CD4-positive, alpha-beta T cell treated with Interleukin-1 beta for 1 hour (primary cell): Measurements from ENCODE around the gene DNAI7.

Experiments
- DNase-seq, 2 donors: peaks; one replicate each; pipeline ENCODE4 v3.0.0-alpha.2; 2020 to 2022

The DNAI7 gene

GRCh38 chr12:25195056-25195971 lies at the start of gene DNAI7, which contains the start of gene ETFRF1:
DNAI7 (minus strand) TSS chr12:25195160; CDS start chr12:25195078, 82 bp downstream.
ETFRF1 (plus strand) TSS chr12:25195237; CDS start chr12:25203957, 8,720 bp downstream.
- peak; percentile 97 to 98 for DNase-seq

- no peak for DNase-seq
Measured at GRCh38 chr12:25243680-25243990, 48.7 kb upstream of the DNAI7 start.

GRCh38 chr12:25242981-25243679 lies 48.2 kb upstream of the DNAI7 start:
- no peak for DNase-seq

- peak; percentile 35 to 71 for DNase-seq
Measured at GRCh38 chr12:25241167-25242020, 46.4 kb upstream of the DNAI7 start.

- DNase-seq, result no peak
Measured at GRCh38 chr12:25236626-25237025, 41.7 kb upstream of the DNAI7 start.

GRCh38 chr12:25236190-25236589 lies 41.2 kb upstream of the DNAI7 start:
- DNase-seq, result no peak

GRCh38 chr12:25213338-25213737 lies 18.4 kb upstream of the DNAI7 start:
- DNase-seq, result no peak

- no peak for DNase-seq
Measured at GRCh38 chr12:25208554-25208953, 13.6 kb upstream of the DNAI7 start.

- DNase-seq, result no peak
Measured at GRCh38 chr12:25207846-25208245, 12.9 kb upstream of the DNAI7 start.

- DNase-seq, result no peak
Measured at GRCh38 chr12:25207411-25207810, 12.5 kb upstream of the DNAI7 start.

- DNase-seq, result no peak
Measured at GRCh38 chr12:25202137-25202536, 7.2 kb upstream of the DNAI7 start.

GRCh38 chr12:25200703-25201102 lies 5.7 kb upstream of the DNAI7 start:
- no peak for DNase-seq

- no peak for DNase-seq
Measured at GRCh38 chr12:25197608-25198007, 2.6 kb upstream of the DNAI7 start.

GRCh38 chr12:25194722-25195055 lies 271 bp downstream of the DNAI7 start:
- DNase-seq, result no peak

GRCh38 chr12:25194214-25194613 lies 746 bp downstream of the DNAI7 start:
- no peak for DNase-seq

GRCh38 chr12:25190793-25191192 lies 4.2 kb downstream of the DNAI7 start:
- DNase-seq, result no peak

GRCh38 chr12:25189656-25190055 lies 5.3 kb downstream of the DNAI7 start:
- DNase-seq, result no peak

GRCh38 chr12:25187781-25188180 lies 7.2 kb downstream of the DNAI7 start:
- no peak for DNase-seq

GRCh38 chr12:25186788-25187402 lies 8.1 kb downstream of the DNAI7 start:
- DNase-seq, result peak in 1 of 2 donors; percentile 43

- DNase-seq, result peak in 1 of 2 donors; percentile 43
Measured at GRCh38 chr12:25186038-25186787, 8.7 kb downstream of the DNAI7 start.

- DNase-seq, result no peak
Measured at GRCh38 chr12:25184132-25184531, 10.8 kb downstream of the DNAI7 start.

- no peak for DNase-seq
Measured at GRCh38 chr12:25182765-25183164, 12.2 kb downstream of the DNAI7 start.
